Colonic mucosa (tissue), 4 donors: ENCODE results near the gene ZC3H13. TPM values are rescaled to one million over a fixed set of nuclear protein-coding genes. Genes with fewer than 3 reads are reported as not detected.

Experiments
- DNase-seq: peaks from one replicate; pipeline ENCODE4 v3.0.0-alpha.2; 2020
- H3K27ac ChIP-seq: fragments of 200-600 bp; one replicate; pipeline ENCODE4 v1.8.0; 2021
- H3K27me3 ChIP-seq: fragments of 200-600 bp; one replicate; pipeline ENCODE4 v1.8.0; 2021
- H3K36me3 ChIP-seq: fragments of 200-600 bp; one replicate; pipeline ENCODE4 v1.8.0; 2021
- H3K4me1 ChIP-seq: fragments of 200-600 bp; one replicate; pipeline ENCODE4 v1.8.0; 2021; ENCODE audit warnings: mild to moderate bottlenecking
- H3K4me3 ChIP-seq: fragments of 200-600 bp; one replicate; pipeline ENCODE4 v1.8.0; 2021
- H3K9ac ChIP-seq, 2 donors: one replicate each; pipeline ENCODE4 v1.7.0; 2013; ENCODE audit warnings: control low read depth in 2 of 2, low read depth in 2 of 2, low read length in 2 of 2
- H3K9me3 ChIP-seq: fragments of 200-600 bp; one replicate; pipeline ENCODE4 v1.8.0; 2021
- intact Hi-C: fragments of 100-400 bp; cut with DNase I; formaldehyde crosslinking; loops from one replicate; pipeline ENCODE4 v1.14.1; 2022
- total RNA-seq, 2 donors: library from RNA; stranded (reverse); fragmentation: NEBNext Ultra II Directional in 1 of 2; extraction: Animal tissue kit (Norgen Biotek cat#: 25700) in 1 of 2; gene quantifications; one replicate each; pipeline ENCODE4 v1.2.1, GENCODE V29; 2021
- TF ChIP-seq, protein P1 (sequence below): fragments of 200-600 bp; IDR thresholded peaks from one replicate; pipeline ENCODE4 v1.8.0; 2022; ENCODE audit warnings: antibody characterized with exemption, mild to moderate bottlenecking
- donor health status: healthy.
- donor health status: DM: no; HTN: no; CAD: no.
- donor health status: DM: no; HTN: no; CAD: no.

Gene ZC3H13
- total RNA-seq, 2 donors from 2014 or later = 23.2 to 37.5 TPM

DNA sequence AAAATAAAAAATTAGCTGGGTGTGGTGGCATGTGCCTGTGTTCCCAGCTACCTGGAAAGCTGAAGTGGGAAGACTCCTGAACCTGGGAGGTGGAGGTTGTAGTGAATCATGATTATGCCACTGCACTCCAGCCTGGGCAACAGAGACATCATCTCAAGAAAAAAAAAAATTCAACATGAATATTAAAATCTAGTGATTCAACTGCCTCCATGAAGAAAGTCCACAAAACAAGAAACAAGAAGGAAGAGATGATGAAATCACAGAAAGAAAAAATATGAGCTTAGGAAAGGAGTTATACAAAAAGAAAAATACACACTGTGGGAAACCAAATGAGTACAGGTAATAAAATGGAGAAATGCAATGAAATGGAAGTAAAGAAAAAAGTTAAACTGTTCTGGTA lies 101.4 kb downstream of the ZC3H13 start:
- Histone ChIP-seq H3K36me3 (no peaks in the 10 kb centered on the region), H3K4me3 (no peak overlapping the region), H3K9me3 (no peaks in the 10 kb centered on the region), H3K27ac (no peak overlapping the region), H3K4me1 (no peaks in the 10 kb centered on the region), H3K9ac (no peak overlapping the region), H3K27me3 (no peaks in the 10 kb centered on the region)
- TF ChIP-seq, protein P1, sequence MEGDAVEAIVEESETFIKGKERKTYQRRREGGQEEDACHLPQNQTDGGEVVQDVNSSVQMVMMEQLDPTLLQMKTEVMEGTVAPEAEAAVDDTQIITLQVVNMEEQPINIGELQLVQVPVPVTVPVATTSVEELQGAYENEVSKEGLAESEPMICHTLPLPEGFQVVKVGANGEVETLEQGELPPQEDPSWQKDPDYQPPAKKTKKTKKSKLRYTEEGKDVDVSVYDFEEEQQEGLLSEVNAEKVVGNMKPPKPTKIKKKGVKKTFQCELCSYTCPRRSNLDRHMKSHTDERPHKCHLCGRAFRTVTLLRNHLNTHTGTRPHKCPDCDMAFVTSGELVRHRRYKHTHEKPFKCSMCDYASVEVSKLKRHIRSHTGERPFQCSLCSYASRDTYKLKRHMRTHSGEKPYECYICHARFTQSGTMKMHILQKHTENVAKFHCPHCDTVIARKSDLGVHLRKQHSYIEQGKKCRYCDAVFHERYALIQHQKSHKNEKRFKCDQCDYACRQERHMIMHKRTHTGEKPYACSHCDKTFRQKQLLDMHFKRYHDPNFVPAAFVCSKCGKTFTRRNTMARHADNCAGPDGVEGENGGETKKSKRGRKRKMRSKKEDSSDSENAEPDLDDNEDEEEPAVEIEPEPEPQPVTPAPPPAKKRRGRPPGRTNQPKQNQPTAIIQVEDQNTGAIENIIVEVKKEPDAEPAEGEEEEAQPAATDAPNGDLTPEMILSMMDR = no peak
- no peak for DNase-seq
- intact Hi-C loops = no loop called here

DNA sequence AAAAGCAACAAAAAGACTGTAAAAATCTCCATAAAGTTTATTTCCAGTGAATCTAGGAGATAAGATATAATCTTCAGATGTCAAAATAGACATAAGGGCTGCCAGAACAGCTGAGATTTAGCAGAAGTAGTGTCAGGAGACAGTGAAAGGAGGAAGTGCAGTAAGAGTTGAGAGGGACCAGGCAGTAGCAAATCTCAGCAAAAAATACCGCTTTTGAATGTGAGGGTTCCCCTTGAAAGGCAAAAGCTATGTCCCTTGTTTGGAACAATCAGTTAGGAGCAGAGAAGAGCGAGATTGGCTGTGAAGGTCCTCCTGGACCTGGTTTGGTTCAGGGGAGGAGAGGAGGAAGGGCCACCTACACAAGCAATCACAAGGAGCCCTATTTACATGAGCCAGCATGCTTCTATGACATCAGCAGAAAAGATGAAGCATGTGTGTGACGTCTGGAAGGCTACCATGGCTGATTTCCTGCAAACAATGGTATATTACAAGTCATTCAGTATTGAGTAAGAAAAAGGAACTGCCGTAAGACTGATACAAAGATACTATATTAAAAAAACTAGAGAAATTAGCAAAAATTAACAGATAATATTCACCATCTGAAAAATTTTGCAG lies 102.1 kb downstream of the ZC3H13 start:
- H3K27ac ChIP-seq = no peak overlapping the region
- no peaks in the 10 kb centered on the region for H3K9me3 ChIP-seq
- H3K4me3 ChIP-seq = no peak overlapping the region
- TF ChIP-seq, protein P1 = no peak
- no peaks in the 10 kb centered on the region for H3K36me3 ChIP-seq
- intact Hi-C loops = no loop called here
- no peaks in the 10 kb centered on the region for H3K4me1 ChIP-seq
- no peak overlapping the region for H3K9ac ChIP-seq
- no peaks in the 10 kb centered on the region for H3K27me3 ChIP-seq
- no peak for DNase-seq

DNA sequence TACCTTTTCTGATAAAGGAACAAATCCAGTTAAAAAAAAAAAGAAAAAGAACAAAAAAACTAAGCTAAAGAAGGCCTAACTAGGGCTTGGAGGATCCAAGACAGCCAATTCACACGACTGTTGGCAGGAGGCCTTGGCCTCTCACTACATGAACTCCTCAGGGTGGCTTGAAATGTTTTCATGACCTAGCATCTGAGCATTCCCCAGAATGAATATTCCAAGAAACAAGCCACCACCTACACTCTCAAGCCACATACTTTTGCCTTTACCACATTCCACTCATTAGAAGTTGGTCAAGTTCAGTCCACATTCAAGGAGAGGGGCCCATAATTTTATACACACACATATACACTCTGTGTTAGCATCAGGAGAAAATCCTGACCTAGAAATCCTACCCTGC lies 103.4 kb downstream of the ZC3H13 start:
- Histone ChIP-seq H3K4me3 (no peak overlapping the region), H3K27me3 (no peaks in the 10 kb centered on the region), H3K27ac (no peak overlapping the region), H3K9me3 (no peaks in the 10 kb centered on the region), H3K4me1 (no peaks in the 10 kb centered on the region), H3K9ac (no peak overlapping the region), H3K36me3 (no peaks in the 10 kb centered on the region)
- TF ChIP-seq, protein P1 = no peak
- no peak for DNase-seq
- intact Hi-C loops = no loop called here

DNA sequence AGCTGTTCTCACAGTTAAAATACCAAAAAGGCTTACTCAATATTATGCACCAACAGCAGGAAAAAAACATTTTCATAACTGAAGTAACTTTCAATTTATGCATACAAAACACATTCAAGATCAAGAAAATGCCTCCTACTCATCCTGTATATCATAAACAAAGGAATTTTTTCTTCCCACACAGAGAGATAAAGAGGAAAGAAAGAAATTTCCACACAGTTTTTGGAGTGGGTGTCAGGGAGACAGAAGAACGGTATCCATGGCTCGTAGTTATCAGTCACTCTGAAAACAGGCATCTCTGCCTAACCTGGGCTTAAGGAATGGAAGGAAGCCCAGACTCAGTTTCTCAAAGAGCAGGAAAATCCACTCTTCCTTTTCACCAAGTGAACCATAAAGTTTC lies 108.6 kb downstream of the ZC3H13 start:
- no peak for DNase-seq
- Histone ChIP-seq H3K27ac (no peak overlapping the region), H3K27me3 (no peaks in the 10 kb centered on the region), H3K9ac (no peak overlapping the region), H3K36me3 (no peaks in the 10 kb centered on the region), H3K4me3 (no peak overlapping the region), H3K4me1 (no peaks in the 10 kb centered on the region), H3K9me3 (no peaks in the 10 kb centered on the region)
- TF ChIP-seq, protein P1 = no peak
- intact Hi-C loops = no loop called here

DNA sequence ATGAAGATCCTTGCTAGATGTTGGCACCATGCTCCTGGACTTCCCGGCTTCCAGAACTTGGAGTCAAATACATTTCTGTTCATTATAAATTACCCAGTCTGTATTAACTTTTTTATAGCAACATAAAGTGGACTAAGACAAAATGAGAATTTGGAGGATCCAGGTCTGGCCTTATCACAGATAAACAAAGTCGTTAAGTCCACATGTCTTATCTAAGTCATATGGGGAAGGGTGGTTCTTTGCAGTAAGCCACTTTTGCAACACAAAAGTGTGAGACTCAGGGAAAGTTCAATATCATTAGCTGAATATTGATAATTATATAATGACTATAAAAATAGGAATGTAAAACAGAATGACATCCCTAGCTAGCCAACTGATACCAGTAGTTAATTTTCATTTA lies 109.4 kb downstream of the ZC3H13 start:
- H3K9ac ChIP-seq = no peak overlapping the region
- H3K9me3 ChIP-seq = no peaks in the 10 kb centered on the region
- no peak overlapping the region for H3K27ac ChIP-seq
- no peaks in the 10 kb centered on the region for H3K27me3 ChIP-seq
- H3K36me3 ChIP-seq = no peaks in the 10 kb centered on the region
- no peak overlapping the region for H3K4me3 ChIP-seq
- TF ChIP-seq, protein P1 = no peak
- no peaks in the 10 kb centered on the region for H3K4me1 ChIP-seq
- DNase-seq = no peak
- intact Hi-C loops = no loop called here
